ENCODE results near the gene ACTN4.
A peak's percentile ranks its signal among the peaks of the same experiment; 100 is the strongest.

ACTN4 gene

DNA sequence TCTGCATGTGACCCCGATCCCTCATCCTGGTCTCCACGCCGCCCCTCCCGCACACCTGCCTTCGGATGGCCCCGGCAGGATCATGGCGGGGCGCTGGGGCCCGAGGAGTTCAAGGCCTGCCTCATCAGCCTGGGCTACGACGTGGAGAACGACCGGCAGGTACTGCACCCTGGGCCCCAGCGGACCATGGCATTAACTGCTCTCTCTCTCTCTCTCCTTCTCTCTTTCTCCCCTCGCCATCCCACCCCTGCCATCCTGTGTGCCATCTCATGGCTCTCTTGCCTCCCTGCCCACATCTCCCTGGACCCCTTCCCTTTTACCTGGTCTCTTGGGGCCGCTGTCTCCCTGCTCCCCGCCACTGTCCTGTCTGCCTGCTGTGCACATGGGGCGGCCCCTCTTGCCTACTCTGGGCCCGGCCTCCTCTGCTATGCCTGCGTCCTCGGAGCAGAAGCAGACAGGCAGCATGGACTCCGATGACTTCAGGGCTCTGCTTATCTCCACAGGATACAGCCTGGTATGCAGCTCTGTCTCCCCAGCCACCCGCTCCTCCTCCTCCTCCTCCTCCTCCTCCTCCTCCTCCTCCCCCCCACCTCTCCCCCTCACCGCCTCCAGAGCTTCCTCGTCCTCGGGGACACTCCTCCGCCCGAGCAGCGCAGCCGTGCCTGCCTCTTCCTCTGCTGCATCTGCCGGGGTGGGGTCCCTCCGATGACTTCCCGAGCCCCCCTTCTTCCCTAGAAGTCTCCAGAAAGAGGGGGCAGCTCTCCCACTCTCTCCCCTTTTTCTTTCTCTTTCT is 80.6 kb downstream of the ACTN4 start:
- no peak for DNase-seq

DNA sequence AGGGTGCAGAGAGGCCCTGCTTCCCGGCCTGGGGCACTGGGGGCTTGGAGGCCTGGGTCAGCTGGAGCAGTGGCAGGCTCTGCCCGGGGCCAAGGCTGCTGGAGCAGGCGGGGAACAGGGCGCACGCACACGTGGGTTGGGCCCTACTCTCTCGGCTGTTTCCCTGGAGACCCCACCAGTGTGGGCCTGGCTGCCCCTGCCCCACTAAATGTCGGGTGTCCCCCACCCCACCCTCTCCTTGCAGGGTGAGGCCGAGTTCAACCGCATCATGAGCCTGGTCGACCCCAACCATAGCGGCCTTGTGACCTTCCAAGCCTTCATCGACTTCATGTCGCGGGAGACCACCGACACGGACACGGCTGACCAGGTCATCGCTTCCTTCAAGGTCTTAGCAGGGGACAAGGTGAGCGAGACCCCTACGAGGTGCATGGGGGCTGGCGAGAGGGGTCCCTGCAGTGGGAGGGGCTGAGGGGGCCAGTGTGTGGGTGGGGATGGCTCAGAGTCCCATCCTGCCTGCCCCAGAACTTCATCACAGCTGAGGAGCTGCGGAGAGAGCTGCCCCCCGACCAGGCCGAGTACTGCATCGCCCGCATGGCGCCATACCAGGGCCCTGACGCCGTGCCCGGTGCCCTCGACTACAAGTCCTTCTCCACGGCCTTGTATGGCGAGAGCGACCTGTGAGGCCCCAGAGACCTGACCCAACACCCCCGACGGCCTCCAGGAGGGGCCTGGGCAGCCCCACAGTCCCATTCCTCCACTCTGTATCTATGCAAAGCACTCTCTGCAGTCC is 81.5 kb downstream of the ACTN4 start:
- no peak for DNase-seq

DNA sequence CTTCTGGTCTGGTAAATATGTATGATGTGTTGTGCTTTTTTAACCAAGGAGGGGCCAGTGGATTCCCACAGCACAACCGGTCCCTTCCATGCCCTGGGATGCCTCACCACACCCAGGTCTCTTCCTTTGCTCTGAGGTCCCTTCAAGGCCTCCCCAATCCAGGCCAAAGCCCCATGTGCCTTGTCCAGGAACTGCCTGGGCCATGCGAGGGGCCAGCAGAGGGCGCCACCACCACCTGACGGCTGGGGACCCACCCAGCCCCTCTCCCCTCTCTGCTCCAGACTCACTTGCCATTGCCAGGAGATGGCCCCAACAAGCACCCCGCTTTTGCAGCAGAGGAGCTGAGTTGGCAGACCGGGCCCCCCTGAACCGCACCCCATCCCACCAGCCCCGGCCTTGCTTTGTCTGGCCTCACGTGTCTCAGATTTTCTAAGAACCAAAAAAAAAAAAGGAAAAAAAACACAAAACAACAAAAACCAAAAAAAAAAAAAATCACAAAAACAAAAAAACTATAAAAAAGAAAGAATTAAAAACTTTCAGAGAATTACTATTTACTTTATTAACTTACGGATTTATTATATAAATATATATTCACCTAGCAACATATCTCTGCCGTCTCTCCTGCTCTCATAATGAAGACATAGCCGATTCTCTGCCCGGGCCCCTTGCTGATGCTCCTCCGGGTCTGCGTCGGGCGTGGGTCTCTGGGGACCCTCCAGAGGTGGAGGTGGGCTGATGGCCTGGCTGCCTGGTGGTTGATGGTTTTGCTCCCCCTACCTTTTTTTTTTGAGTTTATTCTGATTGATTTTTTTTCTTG is 82.4 kb downstream of the ACTN4 start:
- DNase-seq = peak; percentile 27 to 73

DNA sequence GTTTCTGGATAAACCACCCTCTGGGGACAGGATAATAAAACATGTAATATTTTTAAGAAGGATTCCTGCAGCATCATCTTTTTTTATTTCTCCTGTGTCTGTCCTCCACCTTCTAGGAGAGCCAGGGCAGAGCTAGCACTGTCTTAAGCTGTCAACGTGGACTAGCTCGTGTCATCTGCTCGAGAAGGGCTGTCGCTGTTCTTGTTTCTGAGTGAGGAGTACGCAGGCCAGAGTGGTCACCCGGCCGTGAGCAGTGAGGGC is 83.0 kb downstream of the ACTN4 start:
- DNase-seq = no peak

DNA sequence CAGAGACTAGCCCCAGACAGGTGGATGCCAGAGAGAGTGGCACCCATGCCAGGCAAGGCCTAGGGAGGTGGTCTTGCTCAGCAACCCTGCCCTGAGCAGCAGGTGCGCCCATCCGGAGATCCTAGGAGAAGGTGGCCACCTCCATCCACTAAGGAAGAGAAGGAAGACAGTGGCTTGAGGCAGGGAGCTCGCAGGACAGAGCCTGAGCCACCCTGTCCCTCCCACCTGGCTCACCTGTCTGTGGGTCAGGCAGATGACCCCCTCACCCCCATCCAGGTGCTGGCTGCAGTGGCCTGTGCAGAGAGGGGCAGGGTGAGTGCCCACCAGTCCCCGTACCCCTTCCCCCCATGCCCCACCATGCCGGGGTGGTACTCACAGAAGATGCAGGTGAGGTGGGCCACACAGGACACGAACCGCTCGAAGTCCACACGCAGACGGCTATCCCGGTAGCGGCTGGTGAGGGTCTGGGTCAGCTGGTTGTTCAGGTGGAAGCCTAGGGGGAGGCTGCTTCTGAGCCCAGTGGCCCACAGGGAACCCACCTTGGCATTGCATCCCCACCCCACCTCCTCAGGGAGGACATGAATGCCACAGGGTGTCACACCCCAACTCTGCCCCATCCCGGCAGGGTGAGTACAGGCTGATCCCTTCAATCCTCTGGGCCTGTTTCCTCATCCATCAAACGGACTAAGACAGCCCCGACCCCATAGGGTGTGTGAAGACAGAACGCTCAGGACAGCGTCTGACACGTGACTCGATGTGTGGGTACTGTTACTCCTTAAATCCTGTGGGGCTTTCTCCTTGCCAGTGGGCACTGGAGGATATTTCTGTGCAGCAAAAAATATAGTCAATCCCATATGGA is 83.5 kb downstream of the ACTN4 start:
- DNase-seq = no peak

DNA sequence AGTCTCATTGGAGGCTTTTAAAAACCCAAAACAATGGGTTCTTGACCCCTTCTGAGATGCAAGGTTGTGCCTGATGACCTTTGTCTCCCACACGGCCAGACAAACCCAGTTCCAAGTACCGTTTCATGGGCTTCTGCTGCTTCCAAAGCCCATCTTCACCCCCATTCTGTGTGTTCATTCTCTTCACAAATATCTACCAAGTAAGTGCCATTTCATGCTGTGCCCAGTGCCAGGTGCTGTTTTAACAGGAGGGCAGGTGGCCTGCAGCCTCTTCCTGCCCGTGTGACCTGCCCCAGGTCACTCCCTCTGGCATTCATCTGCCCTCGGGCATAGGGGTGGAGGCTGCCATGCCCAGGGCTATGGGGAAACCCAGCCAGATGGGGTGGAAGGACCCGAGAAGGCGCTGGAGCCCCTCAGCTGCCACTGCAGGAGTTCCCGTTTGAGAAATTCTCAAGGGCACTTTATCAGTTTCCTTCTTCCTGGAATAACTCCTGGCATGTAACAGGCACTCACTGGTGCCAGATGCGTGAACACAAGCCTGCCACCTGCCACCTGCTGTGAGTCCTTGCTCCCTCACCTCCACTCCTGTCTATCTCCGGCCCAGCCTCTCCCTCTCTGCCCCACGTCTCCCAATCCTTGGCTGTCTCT is 84.3 kb downstream of the ACTN4 start:
- DNase-seq = no peak

DNA sequence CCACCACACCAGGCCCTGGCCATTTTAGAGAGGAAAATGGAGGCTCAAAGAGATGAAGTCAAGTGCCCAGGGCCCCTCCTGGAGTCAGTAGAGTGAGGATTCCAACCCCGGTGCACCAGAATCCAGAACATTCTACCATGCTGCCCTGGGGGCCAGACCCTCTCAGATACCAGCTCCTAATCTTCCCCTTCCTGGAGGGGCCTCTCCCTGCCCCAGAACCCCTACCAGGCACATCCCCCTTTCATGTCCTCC is 85.7 kb downstream of the ACTN4 start:
- DNase-seq = no peak

DNA sequence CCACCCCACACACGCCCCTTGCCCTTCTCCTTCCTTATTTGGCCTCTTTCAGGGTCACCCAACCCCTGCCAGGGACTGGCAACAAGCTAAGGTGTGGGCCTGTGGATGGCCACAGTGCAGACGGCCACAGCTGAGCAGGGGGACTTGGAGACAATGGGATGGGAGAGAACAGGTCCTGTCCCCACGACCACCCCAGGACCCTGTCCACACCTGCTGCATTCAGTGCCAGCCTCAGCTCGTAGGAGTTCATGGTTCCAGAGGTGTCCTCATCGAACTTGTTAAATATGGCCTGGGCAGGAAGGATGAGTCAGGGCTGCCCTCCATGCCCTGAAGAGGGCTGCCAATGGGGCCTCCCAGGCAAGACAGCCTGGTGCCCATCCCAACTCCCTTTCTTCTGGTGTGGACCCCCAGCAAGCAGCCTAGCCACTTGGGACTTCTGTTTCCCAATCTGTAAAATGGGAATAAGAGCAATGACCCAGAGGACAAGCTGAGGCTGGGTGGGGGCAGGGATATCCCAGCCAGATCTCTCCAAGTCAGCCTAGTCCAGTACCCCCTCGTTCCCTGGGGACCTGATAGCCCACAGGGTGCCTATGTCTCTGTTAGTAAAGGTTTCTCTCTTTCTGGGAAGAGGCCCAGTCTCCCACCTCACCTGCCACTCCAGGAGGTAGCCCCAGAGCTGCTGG is 86.2 kb downstream of the ACTN4 start:
- no peak for DNase-seq

DNA sequence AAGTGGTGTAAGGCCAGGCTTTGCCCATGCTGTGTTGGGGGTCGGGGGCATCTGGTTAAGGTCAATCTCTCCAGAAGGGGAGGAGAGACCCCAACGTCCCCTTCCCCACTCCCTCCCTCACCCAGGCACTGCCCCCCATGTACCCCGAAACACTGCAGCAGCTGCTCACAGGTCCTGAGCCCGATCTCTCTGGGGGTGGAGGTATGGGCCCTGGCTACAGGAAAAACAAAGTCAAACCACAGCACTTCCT is 86.7 kb downstream of the ACTN4 start:
- no peak for DNase-seq

DNA sequence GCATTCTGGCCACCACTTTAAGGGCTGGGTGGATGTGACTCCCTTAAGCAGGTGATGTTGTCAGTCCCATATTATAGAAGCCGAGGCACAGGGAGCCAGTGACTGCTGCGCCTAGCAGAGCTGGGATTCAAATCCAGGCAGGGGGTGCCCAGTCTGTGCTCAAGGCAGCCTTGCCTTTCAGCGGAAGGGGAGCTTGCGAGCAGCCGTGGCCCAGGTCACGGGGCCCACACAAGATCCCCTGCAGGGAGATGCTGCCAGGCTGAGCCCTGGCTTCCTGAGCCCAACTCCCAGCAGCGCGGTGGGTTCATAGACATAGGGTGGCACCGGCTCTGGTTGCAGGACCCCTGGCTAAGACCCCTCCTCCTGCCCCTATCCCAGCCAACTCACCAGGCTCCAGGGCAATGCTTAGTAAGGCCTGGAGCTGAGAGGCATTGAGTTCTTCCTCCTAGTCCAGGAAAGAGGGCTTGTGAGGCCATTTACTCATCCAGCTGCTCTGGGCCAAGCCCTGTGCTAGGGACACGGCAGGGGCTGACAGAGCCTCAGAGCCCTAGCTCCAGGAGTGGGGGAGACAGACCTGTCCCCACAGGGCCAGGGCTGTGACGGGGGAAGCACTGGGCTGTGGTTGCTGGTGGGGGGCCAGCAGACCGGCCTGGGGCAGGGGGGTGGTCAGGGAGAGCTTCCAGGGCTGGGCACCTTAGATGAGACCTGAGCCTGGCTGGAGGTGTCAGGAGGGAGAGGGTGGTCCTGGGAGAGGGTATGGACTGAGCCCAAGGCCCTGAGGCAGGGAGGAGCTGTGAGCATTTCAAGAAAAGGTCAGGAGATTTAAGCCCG is 87.2 kb downstream of the ACTN4 start:
- no peak for DNase-seq

DNA sequence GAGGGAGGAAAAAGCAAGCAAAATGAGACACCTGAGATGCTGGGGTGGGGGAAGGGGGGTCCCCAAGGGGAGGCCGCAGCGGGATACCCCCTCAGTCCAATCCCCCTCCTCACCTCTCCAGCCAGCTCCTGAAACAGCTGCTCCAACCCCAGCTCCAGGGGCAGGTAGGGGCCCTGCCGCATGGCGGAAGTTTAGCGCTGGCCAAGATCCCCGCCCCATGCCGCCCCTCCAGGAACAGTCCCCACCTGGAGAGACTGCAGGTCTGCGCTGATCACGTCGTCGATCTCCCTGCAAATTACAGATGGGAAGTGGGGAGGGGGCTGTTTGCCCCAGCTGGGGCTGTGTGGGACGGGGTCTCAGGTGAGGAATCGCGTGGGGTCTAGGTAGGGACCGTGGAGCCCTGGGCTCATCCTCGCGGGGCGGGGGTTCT is 87.8 kb downstream of the ACTN4 start:
- DNase-seq = no peak

DNA sequence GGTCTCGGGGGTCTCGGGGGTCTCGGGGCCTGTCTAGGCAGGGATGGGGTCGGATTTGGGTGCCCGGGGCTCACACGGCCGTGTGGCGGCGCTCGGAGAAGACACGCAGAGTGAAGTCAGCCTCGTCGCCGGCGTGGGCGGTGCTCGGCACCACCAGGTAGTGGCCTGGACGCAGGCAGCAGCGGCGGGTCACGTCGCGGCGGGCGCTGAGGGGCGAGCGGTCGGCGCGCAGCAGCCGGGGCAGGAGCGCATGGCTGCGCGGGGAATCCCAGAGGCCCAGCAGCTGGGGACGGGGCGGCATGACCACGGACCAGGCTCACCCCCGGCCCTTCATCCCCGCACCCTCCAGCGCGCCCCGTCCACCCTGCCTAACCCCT is 88.6 kb downstream of the ACTN4 start:
- DNase-seq = peak in 1 of 2 donors; percentile 20

DNA sequence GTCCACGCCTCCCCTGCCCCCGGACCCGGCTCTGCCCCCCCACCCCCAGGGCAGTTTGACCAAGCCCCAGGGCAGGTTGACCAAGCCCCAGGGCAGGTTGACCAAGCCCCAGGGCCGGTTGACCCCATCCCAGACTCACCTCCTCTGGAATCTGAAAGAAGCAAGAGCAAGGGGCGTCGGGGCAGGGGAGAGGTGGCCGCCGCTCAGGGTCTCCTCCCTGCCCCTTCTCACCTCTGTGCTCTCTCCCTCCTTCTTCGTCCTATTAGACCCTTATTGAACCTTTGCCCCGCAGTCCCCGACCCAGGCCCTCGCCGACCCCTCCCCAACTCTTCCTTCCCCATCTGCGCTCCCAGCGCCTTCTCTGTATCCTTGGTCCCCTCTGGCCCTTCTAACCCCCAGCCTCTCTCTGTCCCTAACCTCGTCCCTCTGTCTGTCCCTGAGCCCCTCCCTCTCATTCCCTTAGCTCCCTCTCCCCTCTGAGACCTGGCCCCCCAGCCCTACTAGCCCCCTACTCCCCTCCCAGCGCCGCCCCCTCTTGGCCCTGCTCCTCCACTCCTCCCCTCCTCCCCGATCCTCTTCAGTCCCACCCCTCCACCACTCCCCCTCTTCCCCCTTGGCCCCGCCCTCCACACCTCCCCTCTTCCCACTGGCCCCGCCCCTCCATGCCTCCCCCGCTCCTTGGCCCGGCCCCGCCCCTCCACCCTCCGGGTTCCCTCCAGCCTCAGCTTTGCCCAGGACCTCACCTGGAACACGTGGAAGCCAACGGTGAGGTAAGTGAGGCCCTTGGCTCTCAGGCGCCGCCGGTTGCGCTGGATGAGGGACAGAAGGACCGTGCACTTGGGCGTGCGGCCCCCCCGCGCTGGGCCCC is 89.2 kb downstream of the ACTN4 start:
- DNase-seq = peak in 1 of 2 donors; percentile 18

DNA sequence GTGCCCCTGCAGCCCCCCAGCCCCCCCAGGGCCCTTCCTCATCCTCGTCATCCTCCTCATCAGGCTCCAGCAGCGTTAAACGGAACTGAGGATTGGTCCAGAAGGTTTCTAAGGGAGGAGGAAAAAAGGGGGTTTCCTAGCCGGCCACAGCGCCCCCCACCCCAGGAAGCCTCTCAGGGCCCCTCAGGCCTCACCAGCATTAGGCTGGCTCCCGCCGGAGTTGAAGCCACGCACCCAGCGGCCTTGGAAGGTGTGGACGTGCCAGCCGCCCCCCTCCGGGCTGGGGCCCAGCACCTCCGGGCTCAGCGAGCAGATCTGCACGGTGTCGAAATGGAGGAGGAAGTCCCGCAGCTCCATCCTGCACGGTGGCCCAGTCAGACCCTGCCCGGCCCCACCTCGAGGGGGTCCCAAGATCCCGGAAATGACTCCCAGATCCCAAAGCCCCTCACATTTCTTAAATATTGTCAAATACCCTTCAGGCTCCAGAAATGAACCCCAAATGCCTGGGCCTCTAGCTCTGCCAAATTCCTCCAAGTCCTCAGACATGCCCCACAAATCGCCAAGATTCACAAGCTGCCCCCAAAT is 89.9 kb downstream of the ACTN4 start:
- DNase-seq = no peak

DNA sequence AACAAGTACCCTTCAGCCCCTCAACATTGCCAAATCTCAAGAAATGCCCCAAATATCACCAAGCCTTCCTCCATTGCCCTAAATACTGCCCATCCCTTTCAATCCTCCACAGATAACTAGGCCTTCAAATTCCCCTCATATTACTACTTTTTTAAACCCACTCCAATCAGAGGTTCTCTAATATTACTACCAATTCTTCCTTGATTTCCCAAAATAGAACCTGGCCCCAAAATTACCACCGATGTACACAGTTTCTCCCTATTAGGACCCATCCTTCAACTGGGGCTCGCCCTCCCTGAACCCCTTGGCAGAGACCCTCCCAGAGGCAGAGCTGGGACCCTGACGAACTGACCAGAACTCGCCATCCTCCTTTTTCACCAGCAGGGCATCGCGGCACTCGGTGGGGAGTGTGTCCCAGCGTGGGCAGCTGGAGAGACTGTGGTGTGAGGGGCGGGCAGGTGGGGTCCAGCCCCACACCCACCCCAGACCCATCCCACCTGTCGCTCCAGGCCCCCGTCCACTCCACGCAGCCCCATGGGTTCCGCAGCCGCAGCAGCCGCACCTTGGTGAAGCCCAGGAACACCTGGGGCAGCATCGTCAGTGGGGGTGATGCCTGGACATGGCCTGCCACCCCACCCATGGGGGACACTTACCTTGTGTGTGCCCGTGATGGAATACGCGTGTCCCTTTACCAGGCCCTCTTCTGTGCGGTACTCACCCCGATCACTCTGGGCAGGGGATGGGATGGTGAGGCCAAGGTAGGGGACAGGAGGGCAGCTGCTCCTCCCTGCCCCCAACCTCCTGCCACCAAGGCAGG is 90.7 kb downstream of the ACTN4 start:
- DNase-seq = no peak

DNA sequence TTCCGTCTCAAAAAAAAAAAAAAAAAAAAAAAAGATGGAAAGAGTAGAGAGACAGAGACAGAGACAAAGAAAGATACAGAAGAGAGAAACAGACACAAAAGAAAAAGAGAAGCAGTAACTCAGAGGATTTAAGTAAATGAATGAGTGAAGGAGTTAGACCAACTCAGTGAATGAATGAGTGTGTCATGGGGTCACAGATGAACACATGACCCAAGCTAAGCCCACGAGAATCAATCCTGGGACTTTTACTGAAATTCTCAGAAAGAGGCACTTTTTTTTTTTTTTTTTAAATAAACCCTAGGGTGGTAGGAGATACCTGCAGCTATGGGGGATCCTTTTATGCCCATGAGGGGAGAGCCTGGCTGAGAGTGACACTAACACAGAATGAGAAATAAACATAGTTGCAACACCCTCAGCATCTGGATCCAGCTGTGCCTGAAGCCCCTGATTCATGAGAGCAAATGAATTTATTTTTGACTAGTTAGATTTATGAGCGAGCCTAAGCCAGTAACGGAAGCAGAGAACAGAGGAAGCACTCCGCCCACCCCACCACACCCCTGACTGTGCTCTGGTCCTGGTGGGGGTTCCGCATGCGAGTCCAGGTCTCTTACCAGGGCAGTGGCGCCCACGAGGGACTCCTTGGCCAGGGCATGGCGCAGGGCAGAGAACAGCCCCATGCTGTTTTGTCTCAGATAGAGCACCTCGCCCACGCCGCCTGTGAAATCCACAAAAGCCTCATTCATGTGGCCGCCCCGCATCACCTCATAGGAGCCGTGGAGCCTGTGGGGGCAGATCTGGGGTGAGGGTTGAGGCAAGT is 92.2 kb downstream of the ACTN4 start:
- peak; percentile 41 to 83 for DNase-seq

DNA sequence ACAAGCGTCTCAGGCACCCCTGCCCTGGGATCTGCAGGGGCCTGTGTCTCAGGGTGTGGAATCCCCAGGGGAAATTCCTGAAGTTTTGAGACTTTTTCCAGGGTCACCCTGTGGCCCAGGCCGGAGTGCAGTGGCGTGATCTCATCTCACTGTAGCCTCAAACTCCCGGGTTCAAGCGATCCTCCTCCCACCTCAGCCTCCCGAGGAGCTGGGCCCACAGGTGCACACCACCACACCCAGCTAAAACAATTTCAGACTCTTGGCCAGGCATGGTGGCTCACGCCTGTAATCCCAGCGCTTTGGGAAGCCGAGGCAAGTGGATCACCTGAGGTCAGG is 92.8 kb downstream of the ACTN4 start:
- no peak for DNase-seq

DNA sequence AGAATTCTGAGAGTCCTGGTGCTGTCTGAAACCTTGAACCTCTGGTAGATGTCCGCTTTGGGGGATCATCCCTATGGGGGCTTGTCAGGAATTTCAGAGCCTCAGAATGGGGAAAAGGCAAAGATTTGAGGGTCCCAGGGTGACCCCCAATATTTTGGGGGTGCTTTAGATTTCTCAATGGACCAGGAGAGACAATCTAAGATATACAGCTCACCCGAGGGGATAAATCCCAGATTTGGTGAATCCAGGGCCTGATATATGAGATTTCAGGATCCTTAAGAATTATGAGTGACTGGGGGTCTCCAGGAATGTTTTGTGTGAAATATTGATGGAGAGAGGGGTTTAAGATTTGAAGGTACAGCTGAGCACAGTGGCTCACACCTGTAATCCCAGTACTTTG is 93.5 kb downstream of the ACTN4 start:
- DNase-seq = no peak
